BLaER1 treated with 17β-estradiol and CSF1 and Interleukin-3, amounts not matched to agents 10 nM and 100 nM (cell line): ENCODE data around the gene PSAPL1.

ENCODE experiments used
- H3K27ac ChIP-seq, 11 experiments: shearing (Covaris generic); formaldehyde crosslinking; 2 replicates each; pipeline ENCODE4 v1.8.1; 2022
- H3K27me3 ChIP-seq, 11 experiments: shearing (Covaris generic); formaldehyde crosslinking; 2 replicates each; pipeline ENCODE4 v1.8.1; 2022
- H3K36me3 ChIP-seq, 11 experiments: shearing (Covaris generic); formaldehyde crosslinking; 2 replicates each; pipeline ENCODE4 v1.8.1; 2022
- H3K4me1 ChIP-seq, 10 experiments: shearing (Covaris generic); formaldehyde crosslinking; 2 replicates each; pipeline ENCODE4 v1.8.1; 2022
- H3K4me2 ChIP-seq, 11 experiments: shearing (Covaris generic); formaldehyde crosslinking; 2 replicates each; pipeline ENCODE4 v1.8.1; 2022
- H3K4me3 ChIP-seq, 10 experiments: shearing (Covaris generic); formaldehyde crosslinking; 2 replicates each; pipeline ENCODE4 v1.8.1; 2022
- H3K9ac ChIP-seq, 11 experiments: shearing (Covaris generic); formaldehyde crosslinking; 2 replicates each; pipeline ENCODE4 v1.8.1; 2022
- H3K9me3 ChIP-seq, 11 experiments: shearing (Covaris generic); formaldehyde crosslinking; replicated peaks in 1 of 11; 2 replicates each; pipeline ENCODE4 v1.8.1; 2022
- H4K20me1 ChIP-seq, 11 experiments: shearing (Covaris generic); formaldehyde crosslinking; 2 replicates each; pipeline ENCODE4 v1.8.1; 2022
- Cebpa-rat ChIP-seq, 11 experiments: shearing (Covaris generic); IDR thresholded peaks; 2 replicates each; pipeline ENCODE4 v1.8.1; 2022

The PSAPL1 gene

GRCh38 chr4:7397206-7398103 lies 37.3 kb downstream of the PSAPL1 start:
- H3K4me1 ChIP-seq = peaks cover 28 to 77% (median 72%) of the 10 kb centered on the region in 10 experiments

GRCh38 chr4:7396186-7396910 lies 38.4 kb downstream of the PSAPL1 start:
- Histone ChIP-seq H3K36me3 (no peaks in the 10 kb centered on the region), H4K20me1 (no peaks in the 10 kb centered on the region; a peak in 1 of 22 replicates), H3K4me2 (peak overlapping the region in 10 of 11 experiments; percentile 35 to 89 (median 69); a peak in 21 of 22 replicates), H3K27me3 (peaks cover 0 to 8% (median 0%) of the 10 kb centered on the region in 11 experiments; a peak in 2 of 22 replicates), H3K4me3 (no peak overlapping the region), H3K27ac (peak overlapping the region in 2 of 11 experiments; percentile 15 to 30; a peak in 1 of 22 replicates), H3K9me3 (no peaks in the 10 kb centered on the region), H3K9ac (peak overlapping the region in 3 of 11 experiments; percentile 15 to 30 (median 23); a peak in 3 of 22 replicates), H3K4me1 (peaks cover 28 to 88% (median 82%) of the 10 kb centered on the region in 10 experiments)
- no peak for TF ChIP-seq Cebpa-rat (IDR thresholded peaks at IDR 0.05)

More at GRCh38 chr4:7397206-7398103, 37.3 kb downstream of the PSAPL1 start:
- peak overlapping the region in 6 of 11 experiments; percentile 25 to 60 (median 51); a peak in 9 of 22 replicates for H3K27ac ChIP-seq
- no peaks in the 10 kb centered on the region for H3K36me3 ChIP-seq
- peaks cover 0 to 8% (median 0%) of the 10 kb centered on the region in 11 experiments; a peak in 2 of 22 replicates for H3K27me3 ChIP-seq
- H3K9me3 ChIP-seq = no peaks in the 10 kb centered on the region
- H4K20me1 ChIP-seq = no peaks in the 10 kb centered on the region; a peak in 1 of 22 replicates
- H3K9ac ChIP-seq = peak overlapping the region in 5 of 11 experiments; percentile 7 to 58 (median 13); a peak in 6 of 22 replicates
- no peak for TF ChIP-seq Cebpa-rat (IDR thresholded peaks at IDR 0.05)
- H3K4me3 ChIP-seq = no peak overlapping the region
- H3K4me2 ChIP-seq = peak overlapping the region; percentile 6 to 89 (median 67); a peak in 20 of 22 replicates

GRCh38 chr4:7395645-7396044 lies 39.1 kb downstream of the PSAPL1 start:
- H3K27ac ChIP-seq = peak overlapping the region in 3 of 11 experiments; percentile 4 to 30 (median 15); a peak in 2 of 22 replicates
- peak overlapping the region in 9 of 11 experiments; percentile 20 to 89 (median 71); a peak in 17 of 22 replicates for H3K4me2 ChIP-seq
- TF ChIP-seq Cebpa-rat (IDR thresholded peaks at IDR 0.05) = no peak
- peak overlapping the region in 4 of 11 experiments; percentile 15 to 30 (median 21); a peak in 6 of 22 replicates for H3K9ac ChIP-seq
- no peaks in the 10 kb centered on the region; a peak in 1 of 22 replicates for H4K20me1 ChIP-seq
- no peaks in the 10 kb centered on the region for H3K36me3 ChIP-seq
- H3K4me1 ChIP-seq = peaks cover 28 to 95% (median 86%) of the 10 kb centered on the region in 10 experiments
- H3K27me3 ChIP-seq = peaks cover 0 to 8% (median 0%) of the 10 kb centered on the region in 11 experiments; a peak in 2 of 22 replicates
- no peaks in the 10 kb centered on the region for H3K9me3 ChIP-seq
- no peak overlapping the region for H3K4me3 ChIP-seq

- Histone ChIP-seq H3K27me3 (peaks cover 0 to 8% (median 0%) of the 10 kb centered on the region in 11 experiments; a peak in 2 of 22 replicates), H3K36me3 (no peaks in the 10 kb centered on the region), H3K9me3 (no peaks in the 10 kb centered on the region), H3K4me2 (peak overlapping the region in 9 of 11 experiments; percentile 20 to 89 (median 71); a peak in 16 of 22 replicates), H4K20me1 (no peaks in the 10 kb centered on the region; a peak in 1 of 22 replicates), H3K4me3 (no peak overlapping the region), H3K4me1 (peaks cover 28 to 100% (median 89%) of the 10 kb centered on the region in 10 experiments), H3K9ac (peak overlapping the region in 4 of 11 experiments; percentile 15 to 41 (median 24); a peak in 3 of 22 replicates), H3K27ac (no peak overlapping the region; a peak in 1 of 22 replicates)
- TF ChIP-seq Cebpa-rat (IDR thresholded peaks at IDR 0.05) = no peak
These were observed 39.9 kb downstream of the PSAPL1 start for GRCh38 chr4:7394681-7395451.

- H3K27me3 ChIP-seq = peaks cover 0 to 8% (median 0%) of the 10 kb centered on the region in 11 experiments; a peak in 2 of 22 replicates
These were observed 40.8 kb downstream of the PSAPL1 start for GRCh38 chr4:7393601-7394575.

GRCh38 chr4:7392438-7393421 lies 42.0 kb downstream of the PSAPL1 start:
- Histone ChIP-seq H3K27ac (no peak overlapping the region), H3K4me1 (peaks cover 7 to 100% (median 88%) of the 10 kb centered on the region in 10 experiments), H3K4me3 (no peak overlapping the region), H3K4me2 (peak overlapping the region in 5 of 11 experiments; percentile 6 to 89 (median 48); a peak in 8 of 22 replicates), H3K9me3 (no peaks in the 10 kb centered on the region), H3K36me3 (no peaks in the 10 kb centered on the region), H3K27me3 (peaks cover 0 to 8% (median 0%) of the 10 kb centered on the region in 11 experiments; a peak in 2 of 22 replicates), H4K20me1 (no peaks in the 10 kb centered on the region; a peak in 1 of 22 replicates), H3K9ac (no peak overlapping the region)
- no peak for TF ChIP-seq Cebpa-rat (IDR thresholded peaks at IDR 0.05)

More at GRCh38 chr4:7393601-7394575, 40.8 kb downstream of the PSAPL1 start:
- no peak overlapping the region for H3K27ac ChIP-seq
- H3K4me3 ChIP-seq = no peak overlapping the region
- no peaks in the 10 kb centered on the region for H3K9me3 ChIP-seq
- H3K4me1 ChIP-seq = peaks cover 18 to 100% (median 89%) of the 10 kb centered on the region in 10 experiments
- no peaks in the 10 kb centered on the region; a peak in 1 of 22 replicates for H4K20me1 ChIP-seq
- no peaks in the 10 kb centered on the region for H3K36me3 ChIP-seq
- peak overlapping the region in 8 of 11 experiments; percentile 8 to 89 (median 75); a peak in 11 of 22 replicates for H3K4me2 ChIP-seq
- no peak for TF ChIP-seq Cebpa-rat (IDR thresholded peaks at IDR 0.05)
- H3K9ac ChIP-seq = no peak overlapping the region
